Mammary epithelial cell (primary cell): ENCODE measurements around the gene MAN1B1.

Experiments used
- EZH2 ChIP-seq: IDR thresholded peaks from 2 replicates; pipeline ENCODE4 v1.6.1; 2012; ENCODE audit warnings: low read length, inconsistent platforms, borderline replicate concordance
- TF ChIP-seq, protein P1 (sequence below), 2 donors: IDR thresholded peaks in 1 of 2; conservative IDR thresholded peaks in 1 of 2; 2 replicates each; pipeline ENCODE4 v1.5.1; 2011 to 2012; ENCODE audit warnings: inconsistent platforms in 2 of 2, low read length in 2 of 2, mild to moderate bottlenecking in 2 of 2, control low read depth in 1 of 2, low read depth in 1 of 2; ENCODE audit not compliant: insufficient read depth in 1 of 2; ENCODE audit errors: extremely low read depth in 1 of 2

DNA sequence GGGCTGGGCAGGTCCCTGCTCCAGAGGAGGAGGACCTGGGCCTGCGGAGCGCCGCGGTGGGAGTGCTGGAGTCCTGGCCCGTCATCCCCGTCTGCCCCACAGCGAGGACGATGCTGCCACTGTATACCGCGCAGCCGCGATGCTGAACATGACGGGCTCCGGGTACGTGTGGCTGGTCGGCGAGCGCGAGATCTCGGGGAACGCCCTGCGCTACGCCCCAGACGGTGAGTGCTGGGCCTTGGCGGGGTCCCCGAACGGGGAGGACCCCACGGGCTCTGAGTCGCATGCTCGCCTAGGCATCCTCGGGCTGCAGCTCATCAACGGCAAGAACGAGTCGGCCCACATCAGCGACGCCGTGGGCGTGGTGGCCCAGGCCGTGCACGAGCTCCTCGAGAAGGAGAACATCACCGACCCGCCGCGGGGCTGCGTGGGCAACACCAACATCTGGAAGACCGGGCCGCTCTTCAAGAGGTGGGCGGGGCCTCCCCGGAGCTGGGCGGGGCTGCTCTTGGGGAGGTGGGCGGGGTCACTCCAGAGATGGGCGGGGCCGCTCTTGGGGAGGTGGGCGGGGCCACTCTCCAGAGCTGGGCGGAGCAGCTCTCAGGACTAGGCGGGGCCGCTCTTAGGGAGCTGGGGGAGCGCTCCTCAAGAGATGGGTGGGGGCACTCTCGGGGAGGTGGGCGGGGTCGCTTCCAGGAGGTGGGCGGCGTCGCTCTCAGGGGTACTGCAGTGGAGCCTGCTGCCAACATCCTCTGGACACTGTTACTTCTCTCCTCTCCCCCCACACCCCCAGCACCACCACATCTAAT is 70.0 kb downstream of the MAN1B1 start:
- TF ChIP-seq EZH2: no peak
- TF ChIP-seq, protein P1, sequence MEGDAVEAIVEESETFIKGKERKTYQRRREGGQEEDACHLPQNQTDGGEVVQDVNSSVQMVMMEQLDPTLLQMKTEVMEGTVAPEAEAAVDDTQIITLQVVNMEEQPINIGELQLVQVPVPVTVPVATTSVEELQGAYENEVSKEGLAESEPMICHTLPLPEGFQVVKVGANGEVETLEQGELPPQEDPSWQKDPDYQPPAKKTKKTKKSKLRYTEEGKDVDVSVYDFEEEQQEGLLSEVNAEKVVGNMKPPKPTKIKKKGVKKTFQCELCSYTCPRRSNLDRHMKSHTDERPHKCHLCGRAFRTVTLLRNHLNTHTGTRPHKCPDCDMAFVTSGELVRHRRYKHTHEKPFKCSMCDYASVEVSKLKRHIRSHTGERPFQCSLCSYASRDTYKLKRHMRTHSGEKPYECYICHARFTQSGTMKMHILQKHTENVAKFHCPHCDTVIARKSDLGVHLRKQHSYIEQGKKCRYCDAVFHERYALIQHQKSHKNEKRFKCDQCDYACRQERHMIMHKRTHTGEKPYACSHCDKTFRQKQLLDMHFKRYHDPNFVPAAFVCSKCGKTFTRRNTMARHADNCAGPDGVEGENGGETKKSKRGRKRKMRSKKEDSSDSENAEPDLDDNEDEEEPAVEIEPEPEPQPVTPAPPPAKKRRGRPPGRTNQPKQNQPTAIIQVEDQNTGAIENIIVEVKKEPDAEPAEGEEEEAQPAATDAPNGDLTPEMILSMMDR (conservative IDR thresholded peaks at IDR 0.05 in 1 of 2, IDR thresholded peaks at IDR 0.05 in 1 of 2; ENCODE audit: extremely low read depth in 1 of 2, insufficient read depth in 1 of 2, low read depth in 1 of 2, low read length in 2 of 2): no peak
